ENCODE measurements around the gene MCUB. TPM values are rescaled to one million over a fixed set of nuclear protein-coding genes. Genes with fewer than 3 reads are reported as not detected.

Gene MCUB
- total RNA-seq, 1 experiment from 2014 or later = 24.1 TPM

DNA sequence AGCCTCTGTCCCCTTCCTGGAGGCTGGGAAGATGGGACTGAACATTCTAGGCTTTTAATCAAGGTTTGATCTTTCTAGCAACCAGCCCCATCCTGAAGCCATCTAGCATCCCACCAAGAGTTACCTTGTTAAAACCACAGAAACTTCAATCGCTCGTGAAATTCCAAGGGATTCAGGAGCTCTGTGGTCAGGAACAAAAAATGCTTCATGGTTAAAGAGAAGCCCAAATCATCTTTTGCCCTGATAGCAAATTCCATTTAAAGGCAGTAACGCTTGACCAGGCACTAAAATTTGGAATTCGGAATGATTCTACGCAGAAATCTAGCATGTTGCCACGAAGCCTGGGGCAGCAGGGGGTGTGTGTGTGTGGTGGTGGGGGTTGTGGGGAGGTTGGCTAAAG is 95.3 kb downstream of the MCUB start:
- CTCF ChIA-PET = no interaction called here

DNA sequence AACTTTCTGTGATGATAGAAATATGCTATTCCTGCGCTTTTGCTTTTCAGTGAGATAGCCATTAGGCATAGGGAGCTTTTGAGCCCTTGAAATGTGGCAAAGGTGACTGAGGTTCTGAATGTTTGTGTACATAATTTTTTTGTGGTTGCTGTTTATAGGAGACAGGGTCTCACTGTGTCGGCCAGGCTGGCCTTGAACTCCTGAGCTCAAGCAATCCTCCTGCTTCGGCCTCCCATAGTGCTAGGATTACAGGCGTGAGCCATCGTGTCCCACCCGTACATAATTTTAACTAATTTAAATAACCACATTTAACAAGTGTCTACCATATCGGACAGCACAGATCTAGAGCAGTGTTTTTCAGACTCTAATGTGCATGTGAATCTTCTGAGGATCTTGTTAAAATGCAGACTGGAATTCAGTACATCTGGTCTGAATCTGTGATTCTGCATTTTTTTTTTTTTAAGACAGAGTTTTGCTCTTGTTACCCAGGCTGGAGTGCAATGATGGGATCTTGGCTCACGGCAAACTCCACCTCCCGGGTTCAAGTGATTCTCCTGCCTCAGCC is 97.9 kb downstream of the MCUB start:
- TF ChIP-seq CTCF (IDR thresholded peaks at IDR 0.05) (no peak), SIN3A (IDR thresholded peaks at IDR 0.05; ENCODE audit: borderline replicate concordance, insufficient read depth, low read depth, low read length) (no peak), POLR2AphosphoS5 (IDR thresholded peaks at IDR 0.05; ENCODE audit: low read depth, low read length) (no peak), TCF7L2 (IDR thresholded peaks at IDR 0.05; ENCODE audit: low read depth, low read length) (no peak)
- TF ChIP-seq, protein P1, sequence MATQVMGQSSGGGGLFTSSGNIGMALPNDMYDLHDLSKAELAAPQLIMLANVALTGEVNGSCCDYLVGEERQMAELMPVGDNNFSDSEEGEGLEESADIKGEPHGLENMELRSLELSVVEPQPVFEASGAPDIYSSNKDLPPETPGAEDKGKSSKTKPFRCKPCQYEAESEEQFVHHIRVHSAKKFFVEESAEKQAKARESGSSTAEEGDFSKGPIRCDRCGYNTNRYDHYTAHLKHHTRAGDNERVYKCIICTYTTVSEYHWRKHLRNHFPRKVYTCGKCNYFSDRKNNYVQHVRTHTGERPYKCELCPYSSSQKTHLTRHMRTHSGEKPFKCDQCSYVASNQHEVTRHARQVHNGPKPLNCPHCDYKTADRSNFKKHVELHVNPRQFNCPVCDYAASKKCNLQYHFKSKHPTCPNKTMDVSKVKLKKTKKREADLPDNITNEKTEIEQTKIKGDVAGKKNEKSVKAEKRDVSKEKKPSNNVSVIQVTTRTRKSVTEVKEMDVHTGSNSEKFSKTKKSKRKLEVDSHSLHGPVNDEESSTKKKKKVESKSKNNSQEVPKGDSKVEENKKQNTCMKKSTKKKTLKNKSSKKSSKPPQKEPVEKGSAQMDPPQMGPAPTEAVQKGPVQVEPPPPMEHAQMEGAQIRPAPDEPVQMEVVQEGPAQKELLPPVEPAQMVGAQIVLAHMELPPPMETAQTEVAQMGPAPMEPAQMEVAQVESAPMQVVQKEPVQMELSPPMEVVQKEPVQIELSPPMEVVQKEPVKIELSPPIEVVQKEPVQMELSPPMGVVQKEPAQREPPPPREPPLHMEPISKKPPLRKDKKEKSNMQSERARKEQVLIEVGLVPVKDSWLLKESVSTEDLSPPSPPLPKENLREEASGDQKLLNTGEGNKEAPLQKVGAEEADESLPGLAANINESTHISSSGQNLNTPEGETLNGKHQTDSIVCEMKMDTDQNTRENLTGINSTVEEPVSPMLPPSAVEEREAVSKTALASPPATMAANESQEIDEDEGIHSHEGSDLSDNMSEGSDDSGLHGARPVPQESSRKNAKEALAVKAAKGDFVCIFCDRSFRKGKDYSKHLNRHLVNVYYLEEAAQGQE (IDR thresholded peaks at IDR 0.05; ENCODE audit: insufficient read depth in 1 of 2, low read depth in 2 of 2, low read length in 1 of 2) = no peak
- ChIA-PET CTCF (no interaction called here), POLR2A (no interaction called here)
- DNase-seq (ENCODE audit: low read depth, low spot score) = no peak
- no peaks in the 10 kb centered on the region for H3K36me3 ChIP-seq (ENCODE audit: control insufficient read depth, insufficient read depth, low read length)
- intact Hi-C loops (cut with micrococcal nuclease; ENCODE audit: unreplicated experiment) (loop anchor here (5.0 kb wide), 1 partner anchor 236 kb away; no protein-coding TSS in a partner anchor), in situ Hi-C loops (cut with HindIII; ENCODE audit: low pct_unique_long_range_greater_than_20kb, low sequenced_read_pairs) (no loop called here)
- no peaks in the 10 kb centered on the region for H3K4me1 ChIP-seq (ENCODE audit: control insufficient read depth, insufficient read depth, low read length)
- H3K9me3 ChIP-seq (ENCODE audit: control insufficient read depth, insufficient read depth, low read depth, low read length) = no peaks in the 10 kb centered on the region
- ATAC-seq = no peak
- no peaks in the 10 kb centered on the region for H3K27me3 ChIP-seq (ENCODE audit: control insufficient read depth, insufficient read depth, low read length)
- no peak overlapping the region for H3K27ac ChIP-seq (ENCODE audit: low read length)
- no TSS peak for BruUV-seq (replicated peaks)
- no peak overlapping the region for H3K4me3 ChIP-seq (ENCODE audit: low read depth in 2 of 2, low read length in 2 of 2)

More for the DNA sequence above, 95.3 kb downstream of the MCUB start:
- Histone ChIP-seq H3K36me3 (ENCODE audit: control insufficient read depth, insufficient read depth, low read length) (no peaks in the 10 kb centered on the region), H3K27me3 (ENCODE audit: control insufficient read depth, insufficient read depth, low read length) (no peaks in the 10 kb centered on the region), H3K4me3 (ENCODE audit: low read depth in 2 of 2, low read length in 2 of 2) (no peak overlapping the region), H3K4me1 (ENCODE audit: control insufficient read depth, insufficient read depth, low read length) (no peaks in the 10 kb centered on the region), H3K27ac (ENCODE audit: low read length) (no peak overlapping the region), H3K9me3 (ENCODE audit: control insufficient read depth, insufficient read depth, low read depth, low read length) (no peaks in the 10 kb centered on the region)
- BruUV-seq (replicated peaks) = no TSS peak
- in situ Hi-C loops (cut with HindIII; ENCODE audit: low pct_unique_long_range_greater_than_20kb, low sequenced_read_pairs) (no loop called here), intact Hi-C loops (cut with micrococcal nuclease; ENCODE audit: unreplicated experiment) (loop anchor here (5.0 kb wide), 1 partner anchor 233 kb away; no protein-coding TSS in a partner anchor)
- no peak for DNase-seq (ENCODE audit: low read depth, low spot score)
- no peak for TF ChIP-seq TCF7L2 (IDR thresholded peaks at IDR 0.05; ENCODE audit: low read depth, low read length)
- TF ChIP-seq, protein P1 (IDR thresholded peaks at IDR 0.05; ENCODE audit: insufficient read depth in 1 of 2, low read depth in 2 of 2, low read length in 1 of 2) = no peak
- no peak for TF ChIP-seq CTCF (IDR thresholded peaks at IDR 0.05)
- TF ChIP-seq SIN3A (IDR thresholded peaks at IDR 0.05; ENCODE audit: borderline replicate concordance, insufficient read depth, low read depth, low read length) = no peak
- no peak for TF ChIP-seq POLR2AphosphoS5 (IDR thresholded peaks at IDR 0.05; ENCODE audit: low read depth, low read length)
- no peak for ATAC-seq
- POLR2A ChIA-PET = no interaction called here
